ENCODE measurements around the gene DPEP2NB.

DNA sequence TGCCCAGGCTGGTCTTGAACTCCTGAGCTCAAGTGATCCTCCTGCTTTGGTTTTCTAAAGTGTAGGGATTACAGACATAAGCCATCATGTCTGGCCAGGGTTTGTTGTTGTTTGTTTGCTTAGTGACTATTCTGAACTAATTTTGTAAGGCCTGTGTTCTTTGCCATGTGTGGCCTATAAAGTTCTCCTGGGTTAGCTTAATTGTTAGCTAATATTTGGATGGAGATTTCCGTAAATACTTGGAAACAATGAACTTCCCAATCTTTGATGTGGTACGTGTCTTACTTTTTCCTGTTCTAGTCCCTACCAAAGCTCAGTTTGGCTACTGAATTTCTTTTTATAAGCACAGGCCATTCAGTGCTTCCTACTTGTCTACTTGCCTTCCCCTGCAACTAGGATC is 32.3 kb upstream of the DPEP2NB start:
- TF ChIP-seq, protein P1, sequence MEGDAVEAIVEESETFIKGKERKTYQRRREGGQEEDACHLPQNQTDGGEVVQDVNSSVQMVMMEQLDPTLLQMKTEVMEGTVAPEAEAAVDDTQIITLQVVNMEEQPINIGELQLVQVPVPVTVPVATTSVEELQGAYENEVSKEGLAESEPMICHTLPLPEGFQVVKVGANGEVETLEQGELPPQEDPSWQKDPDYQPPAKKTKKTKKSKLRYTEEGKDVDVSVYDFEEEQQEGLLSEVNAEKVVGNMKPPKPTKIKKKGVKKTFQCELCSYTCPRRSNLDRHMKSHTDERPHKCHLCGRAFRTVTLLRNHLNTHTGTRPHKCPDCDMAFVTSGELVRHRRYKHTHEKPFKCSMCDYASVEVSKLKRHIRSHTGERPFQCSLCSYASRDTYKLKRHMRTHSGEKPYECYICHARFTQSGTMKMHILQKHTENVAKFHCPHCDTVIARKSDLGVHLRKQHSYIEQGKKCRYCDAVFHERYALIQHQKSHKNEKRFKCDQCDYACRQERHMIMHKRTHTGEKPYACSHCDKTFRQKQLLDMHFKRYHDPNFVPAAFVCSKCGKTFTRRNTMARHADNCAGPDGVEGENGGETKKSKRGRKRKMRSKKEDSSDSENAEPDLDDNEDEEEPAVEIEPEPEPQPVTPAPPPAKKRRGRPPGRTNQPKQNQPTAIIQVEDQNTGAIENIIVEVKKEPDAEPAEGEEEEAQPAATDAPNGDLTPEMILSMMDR (IDR thresholded peaks at IDR 0.05), result no peak
- no peak for TF ChIP-seq POLR2AphosphoS5 (IDR thresholded peaks at IDR 0.05)
- TF ChIP-seq POLR2A (IDR thresholded peaks at IDR 0.05; ENCODE audit: low read depth), result no peak
